ENCODE measurements around the gene YJU2.

Gene YJU2

DNA sequence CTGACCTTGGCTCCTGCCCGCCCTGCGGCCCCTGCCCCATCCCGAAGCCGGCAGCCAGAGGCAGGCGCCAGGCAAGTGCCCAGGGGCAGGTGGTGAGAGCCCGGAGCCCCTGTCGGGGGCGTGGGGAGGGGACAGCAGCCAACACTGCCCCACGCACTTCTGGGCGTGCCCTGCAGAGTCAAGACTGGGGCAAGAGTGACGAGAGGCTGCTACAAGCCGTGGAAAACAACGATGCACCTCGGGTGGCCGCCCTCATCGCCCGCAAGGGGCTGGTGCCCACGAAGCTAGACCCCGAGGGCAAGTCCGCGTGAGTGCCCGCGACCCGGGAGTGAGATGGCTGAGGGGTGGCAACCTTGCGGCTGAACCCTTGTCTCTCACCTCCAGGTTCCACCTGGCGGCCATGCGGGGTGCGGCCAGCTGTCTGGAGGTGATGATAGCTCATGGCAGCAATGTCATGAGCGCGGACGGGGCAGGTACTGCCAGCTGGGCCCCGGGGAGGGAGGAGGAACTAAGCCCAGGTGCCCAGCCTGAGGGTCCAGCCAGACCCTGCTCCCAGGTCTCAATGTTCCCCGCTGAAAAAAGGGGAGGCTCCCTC, 47.1 kb upstream of the YJU2 start:
- Histone ChIP-seq H3K9ac (no peak overlapping the region), H3K4me2 (no peak overlapping the region), H3K27ac (no peak overlapping the region), H3K36me3 (ENCODE audit: insufficient read depth) (no peaks in the 10 kb centered on the region), H3K4me1 (ENCODE audit: low read depth, poor library complexity, severe bottlenecking) (peaks cover 4% of the 10 kb centered on the region), H3K79me2 (ENCODE audit: insufficient read depth, low read depth) (no peaks in the 10 kb centered on the region), H4K20me1 (ENCODE audit: insufficient read depth) (no peaks in the 10 kb centered on the region), H3K4me3 (IDR thresholded peaks at IDR 0.05; ENCODE audit: insufficient read depth, low read depth, low read length) (no peak overlapping the region), H3K27me3 (ENCODE audit: insufficient read depth, low read depth) (peaks cover 59% of the 10 kb centered on the region; the same call in 1 of the 2 replicates), H2AFZ (ENCODE audit: low read depth) (no peak overlapping the region)
- no peak for TF ChIP-seq CTCF (conservative IDR thresholded peaks at IDR 0.05; ENCODE audit: low read depth, low read length)

DNA sequence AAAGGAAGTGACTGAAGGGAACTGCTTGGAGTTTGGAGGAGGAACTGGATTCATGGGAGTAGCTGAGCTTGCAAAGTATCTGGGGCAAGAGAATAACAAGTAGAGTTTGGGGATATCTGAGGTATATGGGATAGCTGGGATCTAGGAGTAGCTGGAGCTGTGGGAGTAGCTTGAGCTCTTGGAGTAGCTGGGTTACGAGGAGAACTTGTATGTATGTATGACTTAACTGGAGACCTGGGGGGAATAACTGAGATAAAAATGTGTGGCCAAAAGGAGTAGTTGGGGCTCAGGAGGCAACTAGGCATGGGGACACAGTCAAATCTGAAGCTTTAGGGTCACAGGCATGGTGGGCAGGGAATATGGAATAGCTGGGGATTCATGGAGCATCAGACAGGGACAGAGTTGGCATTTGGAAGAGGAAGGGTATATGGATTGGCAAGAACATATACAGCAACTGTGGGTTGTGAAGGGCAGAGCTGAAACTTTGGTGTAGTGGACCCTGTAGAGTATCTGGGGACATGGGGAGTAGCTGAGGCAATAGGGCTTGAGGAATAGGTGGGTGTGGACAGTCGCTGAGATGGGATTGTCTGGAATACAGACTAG, 45.8 kb upstream of the YJU2 start:
- Histone ChIP-seq H3K4me2 (no peak overlapping the region), H3K36me3 (ENCODE audit: insufficient read depth) (no peaks in the 10 kb centered on the region), H3K27me3 (ENCODE audit: insufficient read depth, low read depth) (peaks cover 56% of the 10 kb centered on the region; the same call in 1 of the 2 replicates), H2AFZ (ENCODE audit: low read depth) (no peak overlapping the region), H3K27ac (no peak overlapping the region), H3K4me3 (IDR thresholded peaks at IDR 0.05; ENCODE audit: insufficient read depth, low read depth, low read length) (no peak overlapping the region), H3K4me1 (ENCODE audit: low read depth, poor library complexity, severe bottlenecking) (peaks cover 4% of the 10 kb centered on the region), H3K79me2 (ENCODE audit: insufficient read depth, low read depth) (no peaks in the 10 kb centered on the region), H4K20me1 (ENCODE audit: insufficient read depth) (no peaks in the 10 kb centered on the region), H3K9ac (no peak overlapping the region)
- TF ChIP-seq CTCF (conservative IDR thresholded peaks at IDR 0.05; ENCODE audit: low read depth, low read length) = no peak

DNA sequence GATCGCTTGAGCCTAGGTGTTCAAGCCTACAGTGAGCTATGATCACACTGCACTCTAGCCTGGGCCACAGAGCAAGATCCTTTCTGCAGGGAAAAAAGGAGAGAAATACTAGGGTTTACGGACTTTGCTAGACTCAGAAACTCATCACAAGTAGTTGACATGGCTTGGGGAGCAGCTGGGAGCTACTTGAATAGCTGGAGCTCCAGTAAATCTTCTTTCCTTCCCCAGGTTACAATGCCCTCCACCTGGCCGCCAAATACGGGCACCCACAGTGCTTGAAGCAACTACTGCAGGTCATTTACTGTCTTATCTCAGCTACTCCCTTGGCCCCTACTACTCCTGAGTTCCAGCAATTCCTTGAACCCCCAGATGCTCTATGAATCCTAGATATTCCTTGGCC, 45.1 kb upstream of the YJU2 start:
- TF ChIP-seq CTCF (conservative IDR thresholded peaks at IDR 0.05; ENCODE audit: low read depth, low read length) = no peak
- no peaks in the 10 kb centered on the region for H3K36me3 ChIP-seq (ENCODE audit: insufficient read depth)
- peaks cover 63% of the 10 kb centered on the region; the same call in 1 of the 2 replicates for H3K27me3 ChIP-seq (ENCODE audit: insufficient read depth, low read depth)

DNA sequence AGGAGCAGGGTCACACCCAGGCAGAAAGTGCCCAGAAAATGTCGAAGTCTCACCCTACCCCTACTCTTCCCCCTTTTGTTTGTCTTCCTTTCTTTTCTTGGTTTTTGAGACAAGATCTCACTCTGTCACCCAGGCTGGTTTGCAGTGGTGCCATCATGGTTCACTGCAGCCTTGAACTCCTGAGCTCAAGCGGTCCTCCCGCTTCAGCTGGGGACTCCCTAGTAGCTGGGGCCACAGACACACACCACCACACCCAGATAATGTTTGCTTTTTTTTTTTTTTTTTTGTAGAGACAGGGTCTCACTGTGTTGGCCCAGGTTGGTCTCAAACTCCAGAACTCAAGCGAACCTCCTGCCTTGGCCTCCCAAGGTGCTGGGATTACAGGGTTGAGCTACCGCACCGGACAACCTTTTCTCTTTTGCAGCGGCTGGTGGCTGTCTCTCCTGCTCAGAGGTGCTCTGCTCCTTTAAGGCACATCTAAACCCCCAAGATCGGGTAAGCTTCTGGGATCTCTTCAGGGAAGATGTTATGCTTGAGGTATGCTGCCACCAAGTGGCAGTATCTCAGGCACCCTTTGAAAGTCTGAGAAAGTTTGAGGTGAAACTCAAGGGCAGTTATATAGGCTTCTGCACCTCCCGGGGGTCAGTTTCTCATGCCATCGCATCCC, 39.9 kb upstream of the YJU2 start:
- Histone ChIP-seq H3K36me3 (ENCODE audit: insufficient read depth) (no peaks in the 10 kb centered on the region), H3K4me2 (no peak overlapping the region), H3K4me1 (ENCODE audit: low read depth, poor library complexity, severe bottlenecking) (peaks cover 4% of the 10 kb centered on the region), H3K4me3 (IDR thresholded peaks at IDR 0.05; ENCODE audit: insufficient read depth, low read depth, low read length) (no peak overlapping the region), H3K79me2 (ENCODE audit: insufficient read depth, low read depth) (no peaks in the 10 kb centered on the region), H3K27ac (no peak overlapping the region), H2AFZ (ENCODE audit: low read depth) (no peak overlapping the region), H3K27me3 (ENCODE audit: insufficient read depth, low read depth) (peaks cover 46% of the 10 kb centered on the region; the same call in 1 of the 2 replicates), H3K9ac (no peak overlapping the region), H4K20me1 (ENCODE audit: insufficient read depth) (no peaks in the 10 kb centered on the region)
- no peak for TF ChIP-seq CTCF (conservative IDR thresholded peaks at IDR 0.05; ENCODE audit: low read depth, low read length)

More for the DNA sequence above, 45.1 kb upstream of the YJU2 start:
- no peaks in the 10 kb centered on the region for H4K20me1 ChIP-seq (ENCODE audit: insufficient read depth)
- peaks cover 4% of the 10 kb centered on the region for H3K4me1 ChIP-seq (ENCODE audit: low read depth, poor library complexity, severe bottlenecking)
- H3K27ac ChIP-seq = no peak overlapping the region
- H3K4me3 ChIP-seq (IDR thresholded peaks at IDR 0.05; ENCODE audit: insufficient read depth, low read depth, low read length) = no peak overlapping the region
- H3K4me2 ChIP-seq = no peak overlapping the region
- H3K9ac ChIP-seq = no peak overlapping the region
- no peaks in the 10 kb centered on the region for H3K79me2 ChIP-seq (ENCODE audit: insufficient read depth, low read depth)
- no peak overlapping the region for H2AFZ ChIP-seq (ENCODE audit: low read depth)

All from KMS-11 (cell line).